Breast epithelium (tissue), 4 donors: ENCODE measurements around the gene CHST9. TPM values are rescaled to one million over a fixed set of nuclear protein-coding genes. Genes with fewer than 3 reads are reported as not detected.

Experiments
- DNase-seq, 2 donors: peaks; one replicate each; pipeline ENCODE4 v3.0.0-alpha.2; 2019; ENCODE audit warnings: low spot score in 2 of 2
- H3K27ac ChIP-seq, 2 donors: fragments of 200-600 bp; sonication (generic) in 1 of 2; one replicate each; pipeline ENCODE4 v1.5.1; 2016 to 2019; ENCODE audit warnings: mild to moderate bottlenecking in 1 of 2
- H3K27me3 ChIP-seq, 2 donors: fragments of 200-600 bp; sonication (generic) in 1 of 2; one replicate each; pipeline versions ENCODE4 v1.5.1 to v1.6.0; 2017 to 2019; ENCODE audit warnings: control low read depth in 1 of 2, mild to moderate bottlenecking in 1 of 2
- H3K36me3 ChIP-seq: fragments of 200-600 bp; one replicate; pipeline ENCODE4 v1.5.1; 2019
- H3K4me1 ChIP-seq, 2 donors: fragments of 200-600 bp; sonication (generic); one replicate each; pipeline ENCODE4 v1.5.1; 2016 to 2019; ENCODE audit warnings: control low read depth in 1 of 2
- H3K4me3 ChIP-seq, 3 donors: fragments of 200-600 bp; sonication (generic); 1 replicate in 2 of 3; 2 replicates in 1 of 3; pipeline ENCODE4 v1.5.1; 2016 to 2019; ENCODE audit warnings: mild to moderate bottlenecking in 3 of 3, moderate library complexity in 2 of 3
- H3K9me3 ChIP-seq, 2 donors: fragments of 200-600 bp; sonication (generic) in 1 of 2; one replicate each; pipeline ENCODE4 v1.5.1; 2016 to 2019; ENCODE audit warnings: control low read depth in 1 of 2
- CTCF ChIP-seq, 3 donors: fragments of 450-650 bp; IDR thresholded peaks; one replicate each; pipeline ENCODE4 v1.5.1; 2016 to 2017; ENCODE audit warnings: antibody characterized with exemption in 3 of 3, mild to moderate bottlenecking in 3 of 3, moderate library complexity in 3 of 3
- POLR2A ChIP-seq: fragments of 450-650 bp; IDR thresholded peaks from one replicate; pipeline ENCODE4 v1.6.1; 2016; ENCODE audit warnings: antibody characterized with exemption, mild to moderate bottlenecking, moderate library complexity
- POLR2AphosphoS5 ChIP-seq, 3 donors: sonication (generic); formaldehyde crosslinking; IDR thresholded peaks; one replicate each; pipeline ENCODE4 v1.6.1; 2017; ENCODE audit warnings: antibody characterized with exemption in 3 of 3
- intact Hi-C: fragments of 100-400 bp; cut with DNase I; formaldehyde crosslinking; loops from one replicate; pipeline ENCODE4 v1.15.1; 2023; ENCODE audit warnings: low total_unique reads
- total RNA-seq, 3 donors: library from RNA; depleted of rRNA; stranded (reverse); fragments of >200 nt; gene quantifications; one replicate each; pipeline ENCODE4 v1.1.0, GENCODE V29; 2016

CHST9 gene
- total RNA-seq, 3 donors from 2014 or later = 1.6 to 8.5 TPM; not detected in 1

DNA sequence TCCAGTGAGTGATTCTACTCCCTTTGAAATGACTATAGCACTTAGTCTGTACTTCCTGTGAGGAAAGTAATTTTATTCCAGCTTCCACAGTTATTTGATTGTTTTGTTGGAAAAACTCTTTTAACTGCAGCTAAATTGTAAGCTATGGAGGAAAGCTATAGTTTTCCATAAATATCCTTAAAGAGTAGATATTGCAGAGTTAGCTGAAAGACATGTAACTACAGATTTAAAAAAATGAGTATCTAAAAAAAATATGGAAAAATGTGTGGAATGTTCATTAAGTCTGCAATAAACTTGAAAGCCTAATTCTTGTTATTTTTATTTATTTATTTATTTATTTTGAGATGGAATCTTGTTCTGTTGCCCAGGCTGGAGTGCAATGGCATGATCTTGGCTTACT, 262.8 kb downstream of the CHST9 start:
- intact Hi-C loops = no loop called here
- H3K27ac ChIP-seq = no peak overlapping the region
- peaks cover 0 to 9% of the 10 kb centered on the region in 2 donors for H3K9me3 ChIP-seq
- H3K4me3 ChIP-seq = no peak overlapping the region
- no peaks in the 10 kb centered on the region for H3K36me3 ChIP-seq
- DNase-seq = no peak
- H3K27me3 ChIP-seq = no peaks in the 10 kb centered on the region
- H3K4me1 ChIP-seq = no peaks in the 10 kb centered on the region
- TF ChIP-seq CTCF (IDR thresholded peaks at IDR 0.05) (no peak), POLR2A (no peak), POLR2AphosphoS5 (IDR thresholded peaks at IDR 0.05) (no peak)

GRCh38 chr18:26920644-26921043, 264.5 kb downstream of the CHST9 start:
- H3K27me3 ChIP-seq = no peaks in the 10 kb centered on the region

DNA sequence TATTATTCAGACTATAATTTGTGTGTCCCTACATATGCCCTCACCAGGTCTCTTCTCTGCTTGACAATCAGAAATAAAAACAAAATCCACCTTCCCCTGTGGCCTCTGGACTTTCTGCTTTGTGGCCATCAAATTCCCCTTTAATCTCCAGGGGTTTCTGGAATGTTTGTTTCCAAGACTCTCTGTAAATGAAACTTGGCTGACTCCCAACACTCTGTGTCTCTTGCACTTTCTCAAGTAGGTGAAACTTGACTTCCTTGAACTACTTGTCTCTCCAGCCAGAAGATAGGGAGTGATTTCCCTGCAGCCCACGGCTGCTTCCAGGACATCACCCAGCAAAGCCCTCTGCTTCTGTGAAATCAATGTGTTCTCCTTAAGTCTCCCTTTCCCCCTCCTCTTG, 265.5 kb downstream of the CHST9 start:
- intact Hi-C loops = no loop called here
- Histone ChIP-seq H3K27ac (no peak overlapping the region), H3K4me3 (no peak overlapping the region), H3K27me3 (no peaks in the 10 kb centered on the region), H3K36me3 (no peaks in the 10 kb centered on the region), H3K9me3 (peaks cover 0 to 9% of the 10 kb centered on the region in 2 donors), H3K4me1 (no peaks in the 10 kb centered on the region)
- TF ChIP-seq CTCF (IDR thresholded peaks at IDR 0.05) (no peak), POLR2A (no peak), POLR2AphosphoS5 (IDR thresholded peaks at IDR 0.05) (no peak)
- no peak for DNase-seq

More at GRCh38 chr18:26920644-26921043, 264.5 kb downstream of the CHST9 start:
- H3K36me3 ChIP-seq = no peaks in the 10 kb centered on the region
- H3K4me3 ChIP-seq = no peak overlapping the region
- peaks cover 0 to 9% of the 10 kb centered on the region in 2 donors for H3K9me3 ChIP-seq
- intact Hi-C loops = no loop called here
- no peak for DNase-seq
- H3K4me1 ChIP-seq = no peaks in the 10 kb centered on the region
- TF ChIP-seq POLR2A = no peak
- no peak overlapping the region for H3K27ac ChIP-seq

DNA sequence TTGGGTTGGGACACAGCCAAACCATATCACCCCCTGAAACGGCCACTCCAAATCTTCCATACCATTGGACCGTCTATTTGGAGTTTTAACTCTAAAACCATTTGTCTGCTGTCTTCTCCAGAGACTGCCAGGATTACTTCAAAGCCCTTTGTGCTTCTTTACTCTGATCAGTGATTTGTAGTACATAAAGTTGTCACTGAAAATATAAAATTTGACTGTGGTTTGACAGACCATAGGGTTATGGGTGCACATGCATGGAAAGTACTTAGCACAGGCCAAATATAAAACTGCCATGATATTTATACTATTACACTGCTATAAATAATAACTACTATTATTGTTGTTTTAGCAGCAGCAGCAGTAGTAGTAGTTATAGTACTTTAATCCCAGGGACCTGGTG, 265.9 kb downstream of the CHST9 start:
- H3K9me3 ChIP-seq = peaks cover 0 to 9% of the 10 kb centered on the region in 2 donors
- H3K27ac ChIP-seq = no peak overlapping the region
- no peaks in the 10 kb centered on the region for H3K4me1 ChIP-seq
- H3K36me3 ChIP-seq = no peaks in the 10 kb centered on the region
- TF ChIP-seq CTCF (IDR thresholded peaks at IDR 0.05) (no peak), POLR2A (no peak), POLR2AphosphoS5 (IDR thresholded peaks at IDR 0.05) (no peak)
- intact Hi-C loops = no loop called here
- no peaks in the 10 kb centered on the region for H3K27me3 ChIP-seq
- DNase-seq = no peak
- H3K4me3 ChIP-seq = no peak overlapping the region

- DNase-seq = no peak
- Histone ChIP-seq H3K4me1 (no peaks in the 10 kb centered on the region), H3K27me3 (no peaks in the 10 kb centered on the region), H3K4me3 (no peak overlapping the region), H3K36me3 (no peaks in the 10 kb centered on the region), H3K9me3 (no peaks in the 10 kb centered on the region), H3K27ac (no peak overlapping the region)
- no peak for TF ChIP-seq POLR2A
- TF ChIP-seq CTCF (IDR thresholded peaks at IDR 0.05) = no peak
- TF ChIP-seq POLR2AphosphoS5 (IDR thresholded peaks at IDR 0.05) = no peak
- intact Hi-C loops = loop anchor here (5.0 kb wide), 1 partner anchor 1155 kb away; no protein-coding TSS in a partner anchor
Measured at GRCh38 chr18:26911840-26912239, 273.3 kb downstream of the CHST9 start.
